Neural progenitor cell (in vitro differentiated cells): Measurements from ENCODE around the gene TBC1D20.

Experiments
- CTCF ChIP-seq: fragments of 200-600 bp; sonication (generic); IDR thresholded peaks from 2 replicates; pipeline ENCODE4 v1.5.1; 2017; ENCODE audit warnings: antibody characterized with exemption, mild to moderate bottlenecking
- EZH2phosphoT487 ChIP-seq: fragments of 200-600 bp; sonication (generic); IDR thresholded peaks from 2 replicates; pipeline ENCODE4 v1.6.1; 2017; ENCODE audit warnings: antibody characterized with exemption

GRCh38 chr20:445514-446336, 16.6 kb downstream of the TBC1D20 start:
- TF ChIP-seq CTCF (no peak), EZH2phosphoT487 (no peak)
